H1 (cell line): ENCODE data around the gene ZNF415. TPM values are rescaled to one million over a fixed set of nuclear protein-coding genes. Genes with fewer than 3 reads are reported as not detected.
A peak's percentile ranks its signal among the peaks of the same experiment; 100 is the strongest.

ENCODE experiments used
- CTCF ChIA-PET: fragments of 300-600 bp; sonication (Branson Sonifier 250); formaldehyde crosslinking; loops from one replicate; lab custom pipeline; 2021; ENCODE audit not compliant: partially characterized antibody; lab: Charles Lee
- POLR2A ChIA-PET: fragments of 300-600 bp; sonication (Branson Sonifier 250); formaldehyde crosslinking; loops from one replicate; lab custom pipeline; 2021; ENCODE audit warnings: inconsistent platforms; ENCODE audit not compliant: partially characterized antibody; lab: Charles Lee
- DNase-seq, 2 experiments: peaks; one replicate each; pipeline versions ENCODE4 v3.0.0 to v3.0.0-alpha.2; 2010 to 2022; ENCODE audit warnings: low spot score in 2 of 2, low read depth in 1 of 2, mixed read lengths in 1 of 2
- FAIRE-seq: peaks from 2 replicates; lab custom pipeline; 2011; peaks lifted over from hg19 to GRCh38; lab: Jason Lieb, UNC
- H2AFZ ChIP-seq: 2 replicates; pipeline ENCODE4 v1.8.1; 2012; ENCODE audit warnings: low read length, inconsistent platforms
- H2AK5ac ChIP-seq: 2 replicates; pipeline ENCODE4 v1.6.1; 2013; ENCODE audit warnings: low read depth, low read length
- H2BK120ac ChIP-seq: replicated peaks from 2 replicates; pipeline ENCODE3; 2013; ENCODE audit warnings: low read depth, low read length, inconsistent platforms
- H2BK12ac ChIP-seq: 2 replicates; pipeline ENCODE4 v1.6.1; 2013; ENCODE audit warnings: low read depth, low read length
- H2BK15ac ChIP-seq: 2 replicates; pipeline ENCODE4 v1.6.1; 2013; ENCODE audit warnings: low read length
- H2BK20ac ChIP-seq: 2 replicates; pipeline ENCODE4 v1.6.1; 2013; ENCODE audit warnings: low read length
- H2BK5ac ChIP-seq: 2 replicates; pipeline ENCODE4 v1.6.1; 2013; ENCODE audit warnings: low read depth, low read length
- H3K14ac ChIP-seq: 2 replicates; pipeline ENCODE4 v1.6.1; 2013; ENCODE audit warnings: inconsistent platforms; ENCODE audit not compliant: insufficient read length
- H3K18ac ChIP-seq: 2 replicates; pipeline ENCODE4 v1.6.1; 2013; ENCODE audit warnings: low read length; ENCODE audit errors: extremely low read depth
- H3K23ac ChIP-seq: 2 replicates; pipeline ENCODE4 v1.6.1; 2013; ENCODE audit warnings: inconsistent platforms; ENCODE audit not compliant: insufficient read length
- H3K23me2 ChIP-seq: 2 replicates; pipeline ENCODE4 v1.6.1; 2013; ENCODE audit warnings: low read depth, low read length
- H3K27ac ChIP-seq: 2 replicates; pipeline ENCODE4 v1.6.1; 2011; ENCODE audit warnings: low read depth, low read length, inconsistent platforms
- H3K27me3 ChIP-seq, 4 experiments: replicated peaks in 1 of 4; 1 replicate in 1 of 4; 2 replicates in 3 of 4; pipeline versions ENCODE4 v1.6.1 to v1.8.1; 2011 to 2013; ENCODE audit warnings: low read length in 3 of 4, mild to moderate bottlenecking in 3 of 4, inconsistent platforms in 2 of 4, mixed read lengths in 2 of 4, moderate library complexity in 1 of 4; ENCODE audit not compliant: control insufficient read depth in 3 of 4, insufficient read depth in 3 of 4; ENCODE audit errors: extremely low read depth in 1 of 4
- H3K36me3 ChIP-seq, 4 experiments: 2 replicates each; pipeline versions ENCODE4 v1.6.1 to v1.8.1; 2011 to 2013; ENCODE audit warnings: mild to moderate bottlenecking in 4 of 4, low read length in 3 of 4, moderate library complexity in 2 of 4, control low read depth in 1 of 4, inconsistent platforms in 1 of 4; ENCODE audit not compliant: insufficient read depth in 4 of 4, control insufficient read depth in 2 of 4
- H3K4ac ChIP-seq: replicated peaks from 2 replicates; pipeline ENCODE3; 2013; ENCODE audit warnings: low read length, low read depth, mixed read lengths, inconsistent platforms; ENCODE audit not compliant: insufficient read length
- H3K4me1 ChIP-seq, 4 experiments: replicated peaks in 1 of 4; 1 replicate in 1 of 4; 2 replicates in 3 of 4; pipeline versions ENCODE4 v1.6.1 to v1.8.1; 2011 to 2013; ENCODE audit warnings: low read length in 3 of 4, inconsistent platforms in 2 of 4, mixed read lengths in 1 of 4; ENCODE audit not compliant: insufficient read depth in 4 of 4, control insufficient read depth in 3 of 4
- H3K4me2 ChIP-seq, 2 experiments: 2 replicates each; pipeline versions ENCODE4 v1.6.1 to v1.8.1; 2011 to 2013; ENCODE audit warnings: low read depth in 2 of 2, low read length in 2 of 2, control low read depth in 1 of 2, inconsistent platforms in 1 of 2, mild to moderate bottlenecking in 1 of 2; ENCODE audit not compliant: insufficient read depth in 1 of 2
- H3K4me3 ChIP-seq, 4 experiments: fragments of 200-600, 300-600 bp in 1 of 4; sonication (generic), shearing (Covaris generic), sonication (Bioruptor Twin) in 1 of 4; 2 replicates each; pipeline versions ENCODE4 v1.5.1 to v1.8.1; 2011 to 2016; ENCODE audit warnings: low read length in 4 of 4, low read depth in 3 of 4, control low read depth in 2 of 4, inconsistent platforms in 2 of 4, mild to moderate bottlenecking in 2 of 4, mixed read lengths in 1 of 4, moderate library complexity in 1 of 4; ENCODE audit not compliant: insufficient read depth in 2 of 4; ENCODE audit errors: extremely low read depth in 1 of 4
- H3K56ac ChIP-seq: replicated peaks from 2 replicates; pipeline ENCODE3; 2013; ENCODE audit warnings: low read depth, mild to moderate bottlenecking, mixed read lengths, low read length, inconsistent platforms; ENCODE audit not compliant: insufficient read length
- H3K79me1 ChIP-seq: 2 replicates; pipeline ENCODE4 v1.6.1; 2013; ENCODE audit warnings: low read depth, low read length, control low read depth
- H3K79me2 ChIP-seq, 2 experiments: 2 replicates each; pipeline versions ENCODE4 v1.6.1 to v1.8.1; 2012 to 2013; ENCODE audit warnings: low read length in 2 of 2, mild to moderate bottlenecking in 2 of 2, inconsistent platforms in 1 of 2; ENCODE audit not compliant: insufficient read depth in 2 of 2, control insufficient read depth in 1 of 2
- H3K9ac ChIP-seq, 4 experiments: replicated peaks in 1 of 4; 1 replicate in 1 of 4; 2 replicates in 3 of 4; pipeline versions ENCODE4 v1.6.1 to v1.8.1; 2011 to 2013; ENCODE audit warnings: low read depth in 3 of 4, low read length in 3 of 4, control low read depth in 2 of 4, mild to moderate bottlenecking in 2 of 4, moderate library complexity in 2 of 4, inconsistent platforms in 1 of 4; ENCODE audit errors: extremely low read depth in 1 of 4
- H3K9me3 ChIP-seq, 2 experiments: 2 replicates each; pipeline versions ENCODE4 v1.6.1 to v1.8.1; 2012 to 2013; ENCODE audit warnings: mild to moderate bottlenecking in 2 of 2, moderate library complexity in 2 of 2, control low read depth in 1 of 2, inconsistent platforms in 1 of 2, low read depth in 1 of 2, low read length in 1 of 2, mixed read lengths in 1 of 2; ENCODE audit not compliant: insufficient read depth in 2 of 2
- H4K20me1 ChIP-seq, 2 experiments: replicated peaks in 1 of 2; 2 replicates each; pipeline versions ENCODE3 to v1.8.1; 2011 to 2013; ENCODE audit warnings: inconsistent platforms in 2 of 2, low read length in 2 of 2, mild to moderate bottlenecking in 1 of 2; ENCODE audit not compliant: insufficient read depth in 2 of 2, control insufficient read depth in 1 of 2
- H4K5ac ChIP-seq: 2 replicates; pipeline ENCODE4 v1.6.1; 2013; ENCODE audit warnings: low read length, low read depth, mixed read lengths, inconsistent platforms; ENCODE audit not compliant: insufficient read length
- H4K8ac ChIP-seq: 2 replicates; pipeline ENCODE4 v1.8.0; 2013; ENCODE audit warnings: mild to moderate bottlenecking, moderate library complexity, low read length, inconsistent platforms; ENCODE audit not compliant: insufficient read depth; ENCODE audit errors: extremely low read depth
- H4K91ac ChIP-seq: replicated peaks from 2 replicates; pipeline ENCODE3; 2013; ENCODE audit warnings: low read length, mixed read lengths, inconsistent platforms; ENCODE audit not compliant: insufficient read length
- HDAC2 ChIP-seq, 2 experiments: fragments of 300-600 bp in 1 of 2; sonication (generic) in 1 of 2; IDR thresholded peaks; 2 replicates each; pipeline ENCODE4 v1.6.1; 2011 to 2012; ENCODE audit warnings: low read depth in 2 of 2, low read length in 2 of 2, mild to moderate bottlenecking in 2 of 2, moderate library complexity in 2 of 2, borderline replicate concordance in 1 of 2, inconsistent platforms in 1 of 2
- MAFK ChIP-seq: IDR thresholded peaks from 2 replicates; pipeline ENCODE4 v1.6.1; 2012; ENCODE audit warnings: low read depth, mild to moderate bottlenecking, improper control_type of control experiment, low read length
- RNF2 ChIP-seq: fragments of 200-900, 300-1000 bp; sonication (generic); IDR thresholded peaks from 2 replicates; pipeline ENCODE4 v1.7.1; 2016; ENCODE audit warnings: borderline replicate concordance, low read depth, mild to moderate bottlenecking, antibody characterized with exemption, low read length; ENCODE audit not compliant: poor library complexity, severe bottlenecking; ENCODE audit errors: missing control alignments
- SIX5 ChIP-seq: IDR thresholded peaks from 2 replicates; pipeline ENCODE4 v1.6.1; 2011; ENCODE audit warnings: mild to moderate bottlenecking, low read depth, low read length
- WGBS, 2 experiments: shearing (Covaris generic) in 1 of 2; methylation state at CpG; one replicate each; pipeline versions ENCODE4 v1.1.6 to v1.1.7; 2013 to 2015; ENCODE audit warnings: low lambda C conversion rate in 2 of 2, mixed read lengths in 2 of 2, inconsistent platforms in 1 of 2, low coverage in 1 of 2, missing lambda C conversion rate in 1 of 2; ENCODE audit not compliant: insufficient replicate concordance in 2 of 2, insufficient coverage in 1 of 2, insufficient read length in 1 of 2; ENCODE audit errors: extremely low coverage in 1 of 2, missing lambda C conversion rate in 1 of 2; 5-methylcytosine and 5-hydroxymethylcytosine counted together
- polyA plus RNA-seq, 7 experiments: library from polyadenylated mRNA; depleted of rRNA in 3 of 7; stranded (reverse) in 5 of 7; unstranded in 2 of 7; fragments of >200 nt in 5 of 7; fragments of 200-250 nt in 2 of 7; gene quantifications; 1 replicate in 5 of 7; 2 replicates in 1 of 7; 4 replicates in 1 of 7; pipeline versions ENCODE4 v1.2.1 to v1.2.3, GENCODE V29; 2011 to 2013; ENCODE audit warnings: missing spikeins in 2 of 7, mixed read lengths in 2 of 7
- total RNA-seq: library from RNA; stranded (reverse); fragmentation: NEBNext Ultra II Directional; extraction: Animal tissue kit (Norgen Biotek cat#: 25700); gene quantifications from 2 replicates; pipeline ENCODE4 v1.2.1, GENCODE V29; 2021
- TF ChIP-seq, protein P1 (sequence below): IDR thresholded peaks from 2 replicates; pipeline ENCODE4 v1.6.1; 2012; ENCODE audit warnings: low read length, inconsistent platforms
- TF ChIP-seq, protein P2 (sequence below): IDR thresholded peaks from 2 replicates; pipeline ENCODE4 v1.6.1; 2011; ENCODE audit warnings: low read length, improper control_type of control experiment

The ZNF415 gene
- total and polyA plus RNA-seq, 2 of the 8 experiments (the other 6 are each of a cell fraction or from before 2014, with no cell fraction given) = 5.8 to 9.7 TPM

DNA sequence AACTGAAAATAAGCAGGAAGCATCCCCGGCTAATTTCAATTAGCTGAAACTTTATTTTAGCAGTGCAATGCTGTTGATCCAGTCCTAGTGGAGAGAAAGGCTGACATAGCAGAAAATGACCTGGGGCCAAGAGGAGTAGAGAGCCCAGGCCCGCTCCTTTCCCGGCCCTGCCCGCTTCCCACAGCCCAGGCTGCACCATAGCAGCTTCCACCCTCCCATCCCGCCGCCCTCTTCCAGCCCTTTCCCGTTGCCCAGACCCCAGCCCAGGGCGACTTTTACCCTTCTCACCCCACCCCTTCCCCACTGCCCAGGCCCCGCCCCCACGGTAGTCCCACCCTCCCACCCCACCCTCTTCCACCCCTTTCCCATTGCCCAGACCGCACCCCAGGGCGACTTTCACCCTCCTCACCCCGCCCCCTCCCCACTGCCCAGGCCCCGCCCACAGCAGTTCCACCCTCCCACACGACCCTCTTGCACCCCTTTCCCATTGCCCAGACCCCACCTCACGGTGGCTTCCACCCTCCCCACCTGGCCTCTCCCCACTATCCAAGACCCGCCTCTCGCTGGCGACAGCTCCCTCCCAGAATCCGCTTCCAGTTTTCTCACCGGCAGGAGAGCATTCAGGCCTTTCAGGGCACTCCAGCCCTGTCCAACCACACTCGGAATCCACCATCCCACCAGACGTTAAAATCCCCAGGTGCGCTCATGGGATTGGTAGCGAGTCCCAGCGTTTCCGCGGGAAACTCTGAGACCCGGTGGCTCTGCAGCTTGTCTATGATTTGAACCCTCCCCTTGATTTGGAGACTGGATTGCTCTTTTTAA lies 37.7 kb downstream of the ZNF415 start:
- H2AK5ac ChIP-seq = no peak overlapping the region
- H3K27ac ChIP-seq = no peak overlapping the region
- no peak overlapping the region for H4K5ac ChIP-seq
- no peak overlapping the region for H3K4ac ChIP-seq
- H3K4me3 ChIP-seq = peak overlapping the region; percentile 24 to 50 (median 34); a peak in 5 of 8 replicates
- H2BK15ac ChIP-seq = no peak overlapping the region
- peaks cover 0 to 7% (median 2%) of the 10 kb centered on the region in 4 experiments; a peak in 3 of 7 replicates for H3K4me1 ChIP-seq
- no peak overlapping the region for H3K14ac ChIP-seq
- peak overlapping the region; percentile 53 for H3K56ac ChIP-seq
- H3K4me2 ChIP-seq = peak overlapping the region; percentile 60 to 63
- peaks cover 0 to 13% (median 2%) of the 10 kb centered on the region in 4 experiments; a peak in 3 of 8 replicates for H3K36me3 ChIP-seq
- peak; percentile 61 to 80 for DNase-seq
- H2BK120ac ChIP-seq = no peak overlapping the region
- WGBS, 2 experiments = 12% methylated on average over 21 of the region's 29 CpGs; no CpG with 5 or more reads in 1 of the 2 experiments
- H3K23ac ChIP-seq = no peak overlapping the region
- ChIA-PET POLR2A (interaction anchor here (0.6 to 1.4 kb wide), 3 partner anchors 9 to 59 kb away, joined by 3 to 4 read pairs (median 3); no protein-coding TSS in a partner anchor), CTCF (interaction anchor here (0.6 to 1.9 kb wide), 4 partner anchors 18 to 400 kb away, joined by 4 to 13 read pairs (median 4); no protein-coding TSS in a partner anchor)
- peaks cover 0 to 37% of the 10 kb centered on the region in 2 experiments; a peak in 2 of 4 replicates for H3K79me2 ChIP-seq
- no peak overlapping the region for H2BK5ac ChIP-seq
- no peak overlapping the region for H2BK12ac ChIP-seq
- 0 out of 7 replicates have a peak overlapping the region, but pooled peaks of 1 of the 4 experiments have one; percentile 6 for H3K9ac ChIP-seq
- no peak overlapping the region for H3K18ac ChIP-seq
- H3K23me2 ChIP-seq = no peaks in the 10 kb centered on the region
- H4K91ac ChIP-seq = no peak overlapping the region
- no peak overlapping the region for H4K8ac ChIP-seq
- peaks cover 4 to 9% of the 10 kb centered on the region in 2 experiments for H4K20me1 ChIP-seq
- H3K9me3 ChIP-seq = no peaks in the 10 kb centered on the region
- H2AFZ ChIP-seq = no peak overlapping the region
- H3K79me1 ChIP-seq = peaks cover 5% of the 10 kb centered on the region; the same call in 1 of the 2 replicates
- H2BK20ac ChIP-seq = no peak overlapping the region
- H3K27me3 ChIP-seq = no peaks in the 10 kb centered on the region
- no peak for FAIRE-seq
- TF ChIP-seq MAFK = peak; percentile 67; the same call in 1 of the 2 replicates
- 0 out of 4 replicates have a peak, but pooled peaks of 1 of the 2 experiments have one; percentile 30 for TF ChIP-seq HDAC2 (IDR thresholded peaks at IDR 0.05; ENCODE audit: borderline replicate concordance in 1 of 2, low read depth in 2 of 2, low read length in 2 of 2)
- no peak for TF ChIP-seq SIX5
- TF ChIP-seq, protein P1, sequence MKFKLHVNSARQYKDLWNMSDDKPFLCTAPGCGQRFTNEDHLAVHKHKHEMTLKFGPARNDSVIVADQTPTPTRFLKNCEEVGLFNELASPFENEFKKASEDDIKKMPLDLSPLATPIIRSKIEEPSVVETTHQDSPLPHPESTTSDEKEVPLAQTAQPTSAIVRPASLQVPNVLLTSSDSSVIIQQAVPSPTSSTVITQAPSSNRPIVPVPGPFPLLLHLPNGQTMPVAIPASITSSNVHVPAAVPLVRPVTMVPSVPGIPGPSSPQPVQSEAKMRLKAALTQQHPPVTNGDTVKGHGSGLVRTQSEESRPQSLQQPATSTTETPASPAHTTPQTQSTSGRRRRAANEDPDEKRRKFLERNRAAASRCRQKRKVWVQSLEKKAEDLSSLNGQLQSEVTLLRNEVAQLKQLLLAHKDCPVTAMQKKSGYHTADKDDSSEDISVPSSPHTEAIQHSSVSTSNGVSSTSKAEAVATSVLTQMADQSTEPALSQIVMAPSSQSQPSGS = no peak
- TF ChIP-seq, protein P2, sequence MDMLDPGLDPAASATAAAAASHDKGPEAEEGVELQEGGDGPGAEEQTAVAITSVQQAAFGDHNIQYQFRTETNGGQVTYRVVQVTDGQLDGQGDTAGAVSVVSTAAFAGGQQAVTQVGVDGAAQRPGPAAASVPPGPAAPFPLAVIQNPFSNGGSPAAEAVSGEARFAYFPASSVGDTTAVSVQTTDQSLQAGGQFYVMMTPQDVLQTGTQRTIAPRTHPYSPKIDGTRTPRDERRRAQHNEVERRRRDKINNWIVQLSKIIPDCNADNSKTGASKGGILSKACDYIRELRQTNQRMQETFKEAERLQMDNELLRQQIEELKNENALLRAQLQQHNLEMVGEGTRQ = no peak
- TF ChIP-seq RNF2 = no peak
